GM19467 (cell line): ENCODE data around the gene HCN4.

Experiments
- ATAC-seq: cut with Tn5 transposase; IDR thresholded peaks from one replicate; pipeline ENCODE4 v1.9.1; 2021; ENCODE audit warnings: mild to moderate bottlenecking, moderate library complexity; ENCODE audit not compliant: unreplicated experiment

The HCN4 gene

GRCh38 chr15:73328149-73328820 is 40.5 kb downstream of the HCN4 start:
- no peak for ATAC-seq

GRCh38 chr15:73326157-73326556 is 42.6 kb downstream of the HCN4 start:
- ATAC-seq, result no peak

GRCh38 chr15:73325191-73325861 is 43.4 kb downstream of the HCN4 start:
- no peak for ATAC-seq

GRCh38 chr15:73324496-73325170 is 44.1 kb downstream of the HCN4 start:
- ATAC-seq, result no peak

GRCh38 chr15:73323956-73324355 is 44.8 kb downstream of the HCN4 start:
- ATAC-seq, result no peak

- ATAC-seq, result no peak
Measured at GRCh38 chr15:73323374-73323955, 45.3 kb downstream of the HCN4 start.

- no peak for ATAC-seq
Measured at GRCh38 chr15:73322665-73323373, 45.9 kb downstream of the HCN4 start.

GRCh38 chr15:73321496-73322450 is 47.0 kb downstream of the HCN4 start:
- ATAC-seq, result no peak

GRCh38 chr15:73320619-73321180 is 48.1 kb downstream of the HCN4 start:
- no peak for ATAC-seq

GRCh38 chr15:73319460-73320245 is 49.1 kb downstream of the HCN4 start:
- no peak for ATAC-seq

GRCh38 chr15:73318463-73319351 is 50.1 kb downstream of the HCN4 start:
- ATAC-seq, result no peak

GRCh38 chr15:73317651-73318462 is 50.9 kb downstream of the HCN4 start:
- ATAC-seq, result no peak

GRCh38 chr15:73313861-73314260 is 54.9 kb downstream of the HCN4 start:
- no peak for ATAC-seq

GRCh38 chr15:73308305-73308704 is 60.5 kb downstream of the HCN4 start:
- ATAC-seq, result no peak

GRCh38 chr15:73305331-73306211 is 63.2 kb downstream of the HCN4 start:
- ATAC-seq, result no peak

GRCh38 chr15:73303636-73304035 is 65.1 kb downstream of the HCN4 start:
- ATAC-seq, result no peak
